GM19240 (cell line): ENCODE measurements around the gene ADH5.
"Not testable (repeated sequence)": the region's sequence is repeated elsewhere in the genome, so short reads cannot be mapped to it uniquely, and the experiment has no call there.

Experiments
- DNase-seq: peaks from one replicate; pipeline ENCODE4 v3.0.0; 2011; ENCODE audit warnings: low spot score; ENCODE audit not compliant: insufficient read length

Gene ADH5

GRCh38 chr4:99088481-99089365 lies at the start of gene ADH5:
Gene ADH5, minus strand, starts transcription at chr4:99088788. Its CDS starts 88 bp downstream, at chr4:99088700.
- peak; percentile 70 for DNase-seq

DNA sequence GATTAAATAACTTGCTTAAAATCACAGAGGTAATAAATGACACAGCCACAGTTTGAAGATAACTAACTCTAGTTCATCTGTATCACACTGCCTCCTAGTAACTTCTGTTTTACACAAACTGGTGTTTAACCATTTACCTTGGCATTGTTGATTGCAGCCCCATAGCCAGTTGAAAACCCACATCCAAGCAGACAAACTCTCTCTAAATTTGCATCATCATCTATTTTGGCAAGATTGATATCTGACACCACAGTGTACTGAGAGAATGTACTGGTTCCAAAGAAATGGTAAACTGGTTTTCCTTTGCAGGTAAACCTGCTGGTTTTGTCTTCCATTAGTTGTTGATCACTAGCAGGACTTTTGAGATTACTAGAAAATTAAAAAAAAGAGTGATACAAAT lies 47.7 kb upstream of the ADH5 start:
- no peak for DNase-seq

- no peak for DNase-seq
Observed at GRCh38 chr4:99135541-99136162, 47.1 kb upstream of the ADH5 start.

GRCh38 chr4:99134586-99134985 lies 46.0 kb upstream of the ADH5 start:
- DNase-seq: no peak

DNA sequence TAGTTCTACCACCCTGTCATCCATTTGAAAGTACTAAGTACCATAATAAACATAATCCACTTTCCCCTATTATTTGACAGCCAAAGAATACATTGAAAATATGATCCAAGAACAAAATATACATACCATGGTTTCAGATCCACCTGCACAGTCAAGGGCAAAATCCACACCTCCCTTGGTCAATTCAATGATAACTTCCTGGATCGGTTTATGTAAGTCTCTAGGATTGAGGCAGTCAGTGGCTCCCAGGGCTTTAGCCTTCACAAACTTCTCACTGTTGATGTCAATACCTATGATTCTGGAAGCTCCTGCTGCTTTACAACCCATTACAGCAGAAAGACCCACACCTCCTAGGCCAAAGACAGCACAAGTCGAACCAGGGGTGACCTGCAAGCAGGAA lies 42.8 kb upstream of the ADH5 start:
- DNase-seq: no peak

DNA sequence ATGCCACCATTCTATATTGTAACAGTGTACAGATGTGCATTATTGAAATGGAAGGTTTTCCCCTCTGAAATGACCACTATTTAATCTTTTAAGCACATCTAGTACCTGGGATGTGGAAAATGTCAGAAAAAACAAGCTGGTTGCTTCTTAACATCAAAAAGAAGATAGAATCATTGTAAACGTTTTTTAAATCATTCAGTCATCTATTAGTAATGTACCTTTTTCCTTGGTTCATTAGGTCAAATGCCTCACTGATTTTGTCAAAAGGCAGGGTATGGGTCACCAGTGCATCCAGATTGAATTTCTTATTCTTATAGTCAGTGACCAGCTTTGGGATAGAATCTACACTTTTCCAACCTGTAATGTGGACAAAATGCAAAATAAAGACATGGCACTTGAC lies 37.8 kb upstream of the ADH5 start:
- no peak for DNase-seq

- no peak for DNase-seq
Observed at GRCh38 chr4:99121008-99121407, 32.4 kb upstream of the ADH5 start.

- DNase-seq: no peak
Observed at GRCh38 chr4:99120501-99120900, 31.9 kb upstream of the ADH5 start.

GRCh38 chr4:99117876-99118693 lies 29.5 kb upstream of the ADH5 start:
- no peak for DNase-seq

- DNase-seq: not testable (repeated sequence)
Observed at GRCh38 chr4:99117122-99117841, 28.7 kb upstream of the ADH5 start.

DNA sequence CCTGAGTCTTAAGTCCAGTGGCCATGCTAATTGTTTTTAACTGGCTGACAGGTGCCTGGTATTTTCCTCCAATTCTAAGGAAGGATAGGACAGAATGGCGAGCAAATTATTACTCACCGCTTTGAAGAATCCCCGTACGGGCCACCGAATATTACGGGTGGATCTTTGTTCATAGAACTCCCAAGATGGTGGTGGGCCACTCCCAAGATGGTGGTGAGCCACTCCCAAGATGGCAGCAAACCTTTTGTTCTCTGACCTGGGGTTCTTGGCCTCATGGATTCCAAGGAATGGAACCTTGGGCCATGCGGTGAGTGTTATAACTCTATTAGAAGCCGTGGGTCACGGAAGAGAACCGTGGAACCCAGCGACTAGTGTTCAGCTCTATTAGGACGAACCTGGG lies 20.7 kb upstream of the ADH5 start:
- not testable (repeated sequence) for DNase-seq

DNA sequence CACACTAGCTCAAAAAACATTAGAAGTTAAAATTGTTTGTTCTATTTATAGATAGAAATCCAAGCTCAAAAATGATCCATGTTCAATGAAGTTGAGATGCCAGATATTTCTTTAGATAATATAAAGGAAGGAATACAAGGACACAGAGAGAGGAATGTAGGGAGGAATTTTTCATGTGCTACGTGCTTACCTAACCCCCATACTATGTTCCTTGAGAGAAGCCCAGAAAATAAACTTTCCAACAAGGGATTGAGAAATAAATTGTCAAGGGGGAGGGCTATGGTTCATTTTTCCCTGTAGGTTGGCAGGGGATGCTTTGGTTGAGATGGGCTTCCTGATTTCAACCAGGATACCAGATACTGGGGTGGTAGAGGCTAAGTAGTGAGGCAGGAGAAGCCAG lies 15.6 kb upstream of the ADH5 start:
- DNase-seq: no peak

GRCh38 chr4:99103166-99103565 lies 14.6 kb upstream of the ADH5 start:
- DNase-seq: no peak

- no peak for DNase-seq
Observed at GRCh38 chr4:99102634-99103033, 14.0 kb upstream of the ADH5 start.

GRCh38 chr4:99100876-99101275 lies 12.3 kb upstream of the ADH5 start:
- DNase-seq: no peak

- DNase-seq: not testable (repeated sequence)
Observed at GRCh38 chr4:99099814-99100213, 11.2 kb upstream of the ADH5 start.

DNA sequence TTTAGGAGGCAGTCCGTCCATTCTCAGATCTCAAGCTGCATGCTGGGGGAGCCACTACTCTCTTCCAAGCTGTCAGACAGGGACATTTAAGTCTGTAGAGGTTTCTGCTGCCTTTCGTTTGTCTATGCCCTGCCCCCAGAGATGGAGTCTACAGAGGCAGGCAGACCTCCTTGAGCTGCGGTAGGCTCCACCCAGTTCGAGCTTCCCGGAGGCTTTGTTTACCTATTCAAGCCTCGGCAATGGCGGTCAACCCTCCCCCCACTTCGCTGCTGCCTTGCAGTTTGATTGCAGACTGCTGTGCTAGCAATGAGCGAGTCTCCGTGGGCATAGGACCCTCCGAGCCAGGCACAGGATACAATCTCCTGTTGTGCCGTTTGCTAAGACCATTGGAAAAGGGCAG lies 10.7 kb upstream of the ADH5 start:
- DNase-seq: no peak

DNA sequence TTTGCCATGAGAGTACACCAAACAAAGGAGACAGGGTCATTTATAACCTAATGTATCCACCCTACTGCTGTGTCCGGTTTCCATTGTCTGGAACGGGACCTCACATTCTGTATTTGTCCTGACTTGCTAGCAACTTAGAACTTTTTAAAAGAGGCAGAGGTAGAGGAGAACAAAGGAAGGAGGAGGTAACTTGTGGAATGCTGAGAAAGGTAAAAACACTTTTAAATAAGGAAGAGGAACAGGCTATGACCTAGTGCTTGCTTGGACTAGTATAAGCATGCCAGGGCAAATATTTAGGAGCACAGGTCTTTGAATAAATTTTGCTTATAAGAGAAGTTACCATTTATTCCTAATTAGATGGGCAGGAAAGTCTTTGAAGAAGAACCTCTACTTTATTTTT lies 3.3 kb upstream of the ADH5 start:
- DNase-seq: not testable (repeated sequence)

GRCh38 chr4:99091216-99091575 lies 2.6 kb upstream of the ADH5 start:
- DNase-seq: no peak

- no peak for DNase-seq
Observed at GRCh38 chr4:99090481-99091215, 2.1 kb upstream of the ADH5 start.

- no peak for DNase-seq
Observed at GRCh38 chr4:99088023-99088449, 552 bp downstream of the ADH5 start.
